Mesothelial cell of epicardium (in vitro differentiated cells): ENCODE results near the gene RABL3. TPM values are rescaled to one million over a fixed set of nuclear protein-coding genes. Genes with fewer than 3 reads are reported as not detected.

Experiments used
- DNase-seq, 2 experiments: peaks; one replicate each; pipeline ENCODE4 v3.0.0; 2021; ENCODE audit warnings: low spot score in 2 of 2; ENCODE audit not compliant: unreplicated experiment in 2 of 2
- H3K27ac Mint-ChIP-seq: 2 replicates; pipeline ENCODE4 v1.8.0; 2021; ENCODE audit warnings: mixed read lengths
- H3K27me3 Mint-ChIP-seq: 2 replicates; pipeline ENCODE4 v1.8.0; 2021; ENCODE audit warnings: low read depth, mixed read lengths
- H3K36me3 Mint-ChIP-seq: 2 replicates; pipeline ENCODE4 v1.8.0; 2021; ENCODE audit warnings: mixed read lengths
- H3K4me1 Mint-ChIP-seq: 2 replicates; pipeline ENCODE4 v1.8.0; 2021; ENCODE audit warnings: mixed read lengths
- H3K4me3 Mint-ChIP-seq: 2 replicates; pipeline ENCODE4 v1.8.0; 2021; ENCODE audit warnings: mild to moderate bottlenecking, moderate library complexity, mixed read lengths
- H3K9me3 Mint-ChIP-seq: 2 replicates; pipeline ENCODE4 v1.8.0; 2021; ENCODE audit warnings: mixed read lengths
- total RNA-seq: library from RNA; stranded (reverse); gene quantifications from 3 replicates; pipeline ENCODE4 v1.2.1, GENCODE V29; 2021
- TF ChIP-seq, protein P1 (sequence below): fragments of 200-600 bp; sonication (generic); IDR thresholded peaks from one replicate; pipeline ENCODE4 v1.5.0; 2021; ENCODE audit warnings: antibody characterized with exemption; ENCODE audit not compliant: unreplicated experiment

The RABL3 gene
- total RNA-seq, 1 donor from 2014 or later = 19.1 TPM

DNA sequence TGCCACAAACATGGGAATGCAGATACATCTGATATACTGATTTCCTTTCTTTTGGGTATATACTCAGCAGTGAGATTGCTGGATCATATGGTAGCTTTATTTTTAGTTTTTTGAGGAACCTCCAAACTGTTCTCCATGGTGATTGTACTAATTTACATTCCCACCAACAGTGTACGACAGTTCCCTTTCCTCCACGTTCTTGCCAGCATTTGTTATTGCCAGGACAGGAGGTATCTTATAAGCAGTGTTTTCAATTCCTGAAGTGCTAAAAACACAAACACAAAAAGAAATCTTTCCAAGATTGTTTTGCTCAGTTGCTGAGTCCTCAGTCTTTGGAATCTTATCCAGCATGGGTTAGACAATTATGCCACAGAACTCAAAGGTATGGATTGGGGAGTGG lies 13.7 kb upstream of the RABL3 start:
- Mint-ChIP-seq H3K27me3 (no peaks in the 10 kb centered on the region), H3K36me3 (peaks cover 38% of the 10 kb centered on the region), H3K9me3 (peaks cover 20% of the 10 kb centered on the region), H3K4me1 (no peaks in the 10 kb centered on the region), H3K4me3 (no peak overlapping the region), H3K27ac (no peak overlapping the region)
- TF ChIP-seq, protein P1, sequence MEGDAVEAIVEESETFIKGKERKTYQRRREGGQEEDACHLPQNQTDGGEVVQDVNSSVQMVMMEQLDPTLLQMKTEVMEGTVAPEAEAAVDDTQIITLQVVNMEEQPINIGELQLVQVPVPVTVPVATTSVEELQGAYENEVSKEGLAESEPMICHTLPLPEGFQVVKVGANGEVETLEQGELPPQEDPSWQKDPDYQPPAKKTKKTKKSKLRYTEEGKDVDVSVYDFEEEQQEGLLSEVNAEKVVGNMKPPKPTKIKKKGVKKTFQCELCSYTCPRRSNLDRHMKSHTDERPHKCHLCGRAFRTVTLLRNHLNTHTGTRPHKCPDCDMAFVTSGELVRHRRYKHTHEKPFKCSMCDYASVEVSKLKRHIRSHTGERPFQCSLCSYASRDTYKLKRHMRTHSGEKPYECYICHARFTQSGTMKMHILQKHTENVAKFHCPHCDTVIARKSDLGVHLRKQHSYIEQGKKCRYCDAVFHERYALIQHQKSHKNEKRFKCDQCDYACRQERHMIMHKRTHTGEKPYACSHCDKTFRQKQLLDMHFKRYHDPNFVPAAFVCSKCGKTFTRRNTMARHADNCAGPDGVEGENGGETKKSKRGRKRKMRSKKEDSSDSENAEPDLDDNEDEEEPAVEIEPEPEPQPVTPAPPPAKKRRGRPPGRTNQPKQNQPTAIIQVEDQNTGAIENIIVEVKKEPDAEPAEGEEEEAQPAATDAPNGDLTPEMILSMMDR = no peak
- no peak for DNase-seq

DNA sequence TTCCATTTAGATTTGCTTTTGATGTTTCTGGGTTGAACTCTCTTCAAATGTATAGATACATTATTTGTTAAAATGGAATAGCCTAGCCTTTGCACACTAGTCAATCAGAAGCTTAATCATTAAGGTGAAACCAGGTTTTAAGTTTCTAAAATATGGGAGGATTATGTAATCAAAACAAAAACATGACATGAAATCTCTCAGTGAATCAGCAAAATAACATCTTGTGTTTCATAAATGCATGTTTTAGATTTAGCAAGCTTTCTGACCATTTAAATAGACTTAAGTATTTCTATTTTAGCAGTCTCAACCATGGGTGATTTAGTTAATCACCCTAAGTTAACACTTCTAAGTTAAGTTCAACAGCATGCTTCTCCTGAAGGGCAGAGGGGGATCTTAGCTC lies 11.5 kb upstream of the RABL3 start:
- no peak for DNase-seq
- TF ChIP-seq, protein P1 = no peak
- no peaks in the 10 kb centered on the region for H3K27me3 Mint-ChIP-seq
- no peaks in the 10 kb centered on the region for H3K4me1 Mint-ChIP-seq
- peaks cover 6% of the 10 kb centered on the region for H3K9me3 Mint-ChIP-seq
- H3K4me3 Mint-ChIP-seq = no peak overlapping the region
- H3K27ac Mint-ChIP-seq = no peak overlapping the region
- peaks cover 31% of the 10 kb centered on the region for H3K36me3 Mint-ChIP-seq

- Mint-ChIP-seq H3K27me3 (no peaks in the 10 kb centered on the region), H3K4me1 (no peaks in the 10 kb centered on the region), H3K36me3 (peaks cover 25% of the 10 kb centered on the region), H3K9me3 (peaks cover 5% of the 10 kb centered on the region), H3K4me3 (no peak overlapping the region), H3K27ac (no peak overlapping the region)
- no peak for DNase-seq
- TF ChIP-seq, protein P1 = no peak
Measured at GRCh38 chr3:120752865-120753264, 10.5 kb upstream of the RABL3 start.

- H3K27me3 Mint-ChIP-seq = no peaks in the 10 kb centered on the region
- H3K4me3 Mint-ChIP-seq = no peak overlapping the region
- H3K27ac Mint-ChIP-seq = no peak overlapping the region
Measured at GRCh38 chr3:120752230-120752629, 9.9 kb upstream of the RABL3 start.

DNA sequence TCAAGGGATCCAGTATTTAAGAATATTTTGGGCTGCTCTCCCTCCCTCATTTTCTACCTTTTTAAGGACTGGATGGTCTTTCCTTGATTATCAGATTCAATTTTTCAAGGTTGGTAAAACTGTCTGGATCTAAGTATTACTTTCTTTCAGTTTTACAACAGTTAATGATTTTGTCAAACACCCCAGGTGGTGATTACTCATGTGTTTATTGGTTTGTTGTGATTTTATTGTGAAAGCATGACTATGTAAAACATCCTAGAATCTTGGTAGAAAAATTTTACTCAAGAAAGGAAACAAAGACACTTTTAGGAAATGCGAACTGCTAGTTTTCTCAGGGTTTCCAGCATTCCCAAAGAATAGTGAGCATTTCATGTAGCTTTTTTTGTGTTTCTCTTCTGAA lies 7.5 kb upstream of the RABL3 start:
- Mint-ChIP-seq H3K4me3 (no peak overlapping the region), H3K27me3 (no peaks in the 10 kb centered on the region), H3K27ac (no peak overlapping the region), H3K4me1 (no peaks in the 10 kb centered on the region), H3K36me3 (peaks cover 14% of the 10 kb centered on the region), H3K9me3 (no peaks in the 10 kb centered on the region)
- DNase-seq = no peak
- TF ChIP-seq, protein P1 = no peak

More at GRCh38 chr3:120752230-120752629, 9.9 kb upstream of the RABL3 start:
- H3K36me3 Mint-ChIP-seq = peaks cover 23% of the 10 kb centered on the region
- H3K4me1 Mint-ChIP-seq = no peaks in the 10 kb centered on the region
- H3K9me3 Mint-ChIP-seq = peaks cover 5% of the 10 kb centered on the region
- TF ChIP-seq, protein P1 = no peak
- DNase-seq = no peak

DNA sequence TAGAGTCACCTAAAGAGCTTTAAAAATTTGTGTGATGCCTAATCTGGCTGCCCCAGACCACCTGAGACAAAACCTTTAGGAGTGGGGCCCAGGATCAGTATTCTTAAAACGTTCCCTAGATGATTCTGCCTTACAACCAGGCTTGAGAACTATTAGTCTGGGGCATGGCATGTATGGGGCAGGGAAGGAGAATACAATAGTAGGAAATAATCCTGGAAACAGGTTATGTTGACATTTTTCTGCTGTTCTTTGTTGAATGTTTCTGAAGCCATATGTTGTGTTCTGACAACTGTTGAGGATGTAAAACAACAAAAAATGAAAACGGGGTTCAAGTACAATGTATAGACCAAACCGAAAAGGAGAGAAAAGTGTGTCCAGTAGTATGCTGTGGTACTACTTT lies 3.1 kb upstream of the RABL3 start:
- Mint-ChIP-seq H3K4me1 (peaks cover 25% of the 10 kb centered on the region), H3K9me3 (no peaks in the 10 kb centered on the region), H3K4me3 (no peak overlapping the region), H3K27me3 (no peaks in the 10 kb centered on the region), H3K27ac (no peak overlapping the region), H3K36me3 (peaks cover 2% of the 10 kb centered on the region)
- TF ChIP-seq, protein P1 = no peak
- no peak for DNase-seq
